Bladder microvascular endothelial cell (primary cell): ENCODE measurements around the gene AKNAD1. TPM values are rescaled to one million over a fixed set of nuclear protein-coding genes. Genes with fewer than 3 reads are reported as not detected.

Experiments
- total RNA-seq: library from RNA; depleted of rRNA; stranded (reverse); fragments of >200 nt; gene quantifications from 2 replicates; pipeline ENCODE4 v1.2.3, GENCODE V29; 2014

AKNAD1 gene
- total RNA-seq: 0.13 TPM in 1 of 2 replicates, not detected in the other

GRCh38 chr1:108856994-108857393 is at the start of gene AKNAD1:
AKNAD1 (minus strand) TSS chr1:108857094; CDS start chr1:108852664, 4,430 bp downstream.

Other genes starting within 250 kb of the AKNAD1 start
- gene HENMT1, start 196.0 kb downstream of the AKNAD1 start, total RNA-seq: 1.9 and 2.2 TPM in 2 replicates
- gene PRPF38B, start 164.8 kb downstream of the AKNAD1 start, total RNA-seq: 7.9 and 20.5 TPM in 2 replicates
- under 0.01 TPM in 1 of 2 replicates, not detected in the other for gene FNDC7, start 144.2 kb downstream of the AKNAD1 start, total RNA-seq
- gene STXBP3, start 110.4 kb downstream of the AKNAD1 start, total RNA-seq: 37.2 and 89.1 TPM in 2 replicates
- gene GPSM2, start 19.9 kb upstream of the AKNAD1 start, total RNA-seq: 6.8 and 16.4 TPM in 2 replicates
- 16.0 and 31.7 TPM in 2 replicates for gene CLCC1, start 106.4 kb upstream of the AKNAD1 start, total RNA-seq
- gene WDR47, start 185.0 kb upstream of the AKNAD1 start, total RNA-seq: 13.3 and 24.1 TPM in 2 replicates
- 39.8 and 68.0 TPM in 2 replicates for gene TAF13, start 218.9 kb upstream of the AKNAD1 start, total RNA-seq
- gene TMEM167B, start 233.7 kb upstream of the AKNAD1 start, total RNA-seq: 17.3 and 28.4 TPM in 2 replicates